Panc1 (cell line): ENCODE results near the gene SYNGR2. TPM values are rescaled to one million over a fixed set of nuclear protein-coding genes. Genes with fewer than 3 reads are reported as not detected.

ENCODE experiments used
- ATAC-seq: fragments of 200-7000 bp; cut with Tn5 transposase; 2 replicates; pipeline ENCODE4 v1.9.1; 2020; ENCODE audit warnings: mild to moderate bottlenecking, moderate library complexity
- BruUV-seq: library from RNA; stranded (reverse); fragments of 400-500 nt; replicated peaks from 2 replicates; lab custom pipeline; 2021; lab: Mats Ljungman, UMichigan
- CTCF ChIA-PET: fragments of 300-600 bp; sonication (Branson Sonifier 250); formaldehyde crosslinking; loops from one replicate; lab custom pipeline; 2022; ENCODE audit warnings: antibody characterized with exemption; lab: Charles Lee
- POLR2A ChIA-PET: fragments of 300-600 bp; sonication (Branson Sonifier 250); formaldehyde crosslinking; loops from one replicate; lab custom pipeline; 2022; ENCODE audit warnings: antibody characterized with exemption; lab: Charles Lee
- DNase-seq: peaks from one replicate; pipeline ENCODE4 v3.0.0-alpha.2; 2010; ENCODE audit warnings: low read depth, low spot score
- H3K27ac ChIP-seq: 2 replicates; pipeline ENCODE4 v1.5.1; 2011; ENCODE audit warnings: mild to moderate bottlenecking, low read length, inconsistent platforms
- H3K27me3 ChIP-seq: fragments of 200-500 bp; sonication (Bioruptor generic); 2 replicates; pipeline ENCODE4 v1.6.0; 2014; ENCODE audit warnings: low read length, inconsistent platforms; ENCODE audit not compliant: control insufficient read depth, insufficient read depth
- H3K36me3 ChIP-seq: fragments of 200-500 bp; sonication (Bioruptor generic); 2 replicates; pipeline ENCODE4 v1.5.1; 2014; ENCODE audit warnings: inconsistent platforms, mild to moderate bottlenecking, low read length, moderate library complexity; ENCODE audit not compliant: control insufficient read depth, insufficient read depth
- H3K4me1 ChIP-seq: 2 replicates; pipeline ENCODE4 v1.5.1; 2011; ENCODE audit warnings: inconsistent platforms, mild to moderate bottlenecking, low read length, moderate library complexity; ENCODE audit not compliant: control insufficient read depth, insufficient read depth
- H3K4me3 ChIP-seq, 2 experiments: 2 replicates each; pipeline ENCODE4 v1.5.1; 2011 to 2012; ENCODE audit warnings: low read depth in 2 of 2, low read length in 2 of 2, mild to moderate bottlenecking in 2 of 2, inconsistent platforms in 1 of 2, moderate library complexity in 1 of 2
- H3K9me3 ChIP-seq: fragments of 200-500 bp; sonication (Bioruptor generic); 2 replicates; pipeline ENCODE4 v1.5.1; 2014; ENCODE audit warnings: low read depth, mild to moderate bottlenecking, inconsistent platforms, low read length, moderate library complexity; ENCODE audit not compliant: control insufficient read depth, insufficient read depth
- CTCF ChIP-seq: fragments of 450-650 bp; IDR thresholded peaks from 2 replicates; pipeline ENCODE4 v1.5.1; 2017; ENCODE audit warnings: mild to moderate bottlenecking
- POLR2AphosphoS5 ChIP-seq: IDR thresholded peaks from 2 replicates; pipeline ENCODE4 v1.6.1; 2012; ENCODE audit warnings: mild to moderate bottlenecking, low read depth, low read length, moderate library complexity
- REST ChIP-seq, 2 experiments: IDR thresholded peaks; 2 replicates each; pipeline ENCODE4 v1.6.1; 2011 to 2012; ENCODE audit warnings: low read depth in 2 of 2, control low read depth in 1 of 2, low read length in 1 of 2, mild to moderate bottlenecking in 1 of 2, moderate library complexity in 1 of 2; ENCODE audit not compliant: insufficient read depth in 1 of 2
- SIN3A ChIP-seq: IDR thresholded peaks from 2 replicates; pipeline ENCODE4 v1.6.1; 2012; ENCODE audit warnings: low read depth, mild to moderate bottlenecking, low read length, moderate library complexity, borderline replicate concordance; ENCODE audit not compliant: insufficient read depth
- TCF7L2 ChIP-seq: IDR thresholded peaks from 2 replicates; pipeline ENCODE4 v1.6.1; 2011; ENCODE audit warnings: mild to moderate bottlenecking, low read depth, low read length, inconsistent platforms
- in situ Hi-C: cut with HindIII; loops from 2 replicates; pipeline ENCODE4 v1.10.0; 2016; ENCODE audit warnings: low sequenced_read_pairs, low pct_unique_long_range_greater_than_20kb
- intact Hi-C: fragments of 100-400 bp; cut with micrococcal nuclease; formaldehyde crosslinking; loops from one replicate; pipeline ENCODE4 v1.10.0; 2022; ENCODE audit not compliant: unreplicated experiment
- total RNA-seq: library from RNA; stranded (reverse); gene quantifications from one replicate; pipeline ENCODE4 v1.2.1, GENCODE V29; 2021; ENCODE audit not compliant: unreplicated experiment

Gene SYNGR2
- total RNA-seq, 1 experiment from 2014 or later = 204 TPM

GRCh38 chr17:78211032-78211431 lies 42.7 kb downstream of the SYNGR2 start:
- H3K36me3 ChIP-seq = no peaks in the 10 kb centered on the region; the same call in none of the 2 replicates
- in situ Hi-C loops (no loop called here), intact Hi-C loops (no loop called here)
- no peaks in the 10 kb centered on the region for H3K9me3 ChIP-seq
- H3K27me3 ChIP-seq = no peaks in the 10 kb centered on the region
- DNase-seq (no peak), ATAC-seq (no peak)
- no peak overlapping the region for H3K4me3 ChIP-seq
- no TSS peak for BruUV-seq
- ChIA-PET CTCF (interaction anchor here (0.6 kb wide), 1 partner anchor 191 kb away, joined by 4 read pairs; no protein-coding TSS in a partner anchor), POLR2A (no interaction called here)
- H3K4me1 ChIP-seq = 0 out of 2 replicates have a peak, but pooled peaks cover 5% of the 10 kb centered on the region
- H3K27ac ChIP-seq = no peak overlapping the region
- TF ChIP-seq REST (IDR thresholded peaks at IDR 0.05; ENCODE audit: insufficient read depth in 1 of 2, low read depth in 2 of 2, low read length in 1 of 2) (no peak), POLR2AphosphoS5 (no peak), SIN3A (no peak), TCF7L2 (no peak), CTCF (no peak)

- ChIA-PET POLR2A (interaction anchor here (0.7 kb wide), 1 partner anchor 39 kb away, joined by 7 read pairs; no protein-coding TSS in a partner anchor), CTCF (interaction anchor here (0.6 kb wide), 1 partner anchor 129 kb away, joined by 3 read pairs; no protein-coding TSS in a partner anchor)
- Histone ChIP-seq H3K27ac (peak within 1 kb of the TSS; percentile 93), H3K4me1 (0 out of 2 replicates have a peak, but pooled peaks cover 5% of the 10 kb centered on the region), H3K27me3 (no peaks in the 10 kb centered on the region), H3K4me3 (peak within 1 kb of the TSS; percentile 58 to 74), H3K9me3 (no peaks in the 10 kb centered on the region), H3K36me3 (peaks cover 5% of the 10 kb centered on the region)
- DNase-seq (peak; percentile 15), ATAC-seq (peak; percentile 99)
- intact Hi-C loops = no loop called here
- in situ Hi-C loops = no loop called here
- BruUV-seq = no TSS peak
- TF ChIP-seq POLR2AphosphoS5 (peak; percentile 95), CTCF (no peak), TCF7L2 (no peak), SIN3A (peak; percentile 100), REST (IDR thresholded peaks at IDR 0.05; ENCODE audit: insufficient read depth in 1 of 2, low read depth in 2 of 2, low read length in 1 of 2) (0 out of 4 replicates have a peak, but pooled peaks of 1 of the 2 experiments have one; percentile 18)
Observed at GRCh38 chr17:78214016-78214705, 45.8 kb downstream of the SYNGR2 start, which contains the start of gene BIRC5. Gene BIRC5, plus strand, starts transcription at chr17:78214253. Its CDS starts 64 bp downstream, at chr17:78214317.
